ENCODE measurements around the gene DMXL1.
"Not testable (repeated sequence)": the region's sequence is repeated elsewhere in the genome, so short reads cannot be mapped to it uniquely, and the experiment has no call there.

DMXL1 gene

DNA sequence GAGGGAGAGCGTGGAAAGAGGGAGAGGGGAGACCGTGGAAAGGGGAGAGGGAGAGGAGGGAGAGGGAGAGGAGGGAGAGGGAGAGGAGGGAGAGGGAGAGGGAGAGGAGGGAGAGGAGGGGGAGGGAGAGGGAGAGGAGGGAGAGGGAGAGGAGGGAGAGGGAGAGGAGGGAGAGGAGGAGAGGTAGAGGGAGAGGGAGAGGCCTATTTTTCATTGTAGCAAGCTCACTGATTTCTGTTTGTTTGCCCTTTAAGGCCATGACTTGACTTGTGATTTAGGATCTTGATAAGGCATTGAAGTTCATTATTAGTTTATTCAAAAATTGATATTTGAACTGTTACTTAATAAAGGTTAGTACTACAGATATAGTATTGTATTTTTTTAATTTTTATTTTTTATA lies 52.4 kb downstream of the DMXL1 start:
- in situ Hi-C loops (cut with HindIII; ENCODE audit: low sequenced_read_pairs), result no loop called here

GRCh38 chr5:119129770-119130169 lies 58.9 kb downstream of the DMXL1 start:
- in situ Hi-C loops (cut with HindIII; ENCODE audit: low sequenced_read_pairs), result no loop called here

DNA sequence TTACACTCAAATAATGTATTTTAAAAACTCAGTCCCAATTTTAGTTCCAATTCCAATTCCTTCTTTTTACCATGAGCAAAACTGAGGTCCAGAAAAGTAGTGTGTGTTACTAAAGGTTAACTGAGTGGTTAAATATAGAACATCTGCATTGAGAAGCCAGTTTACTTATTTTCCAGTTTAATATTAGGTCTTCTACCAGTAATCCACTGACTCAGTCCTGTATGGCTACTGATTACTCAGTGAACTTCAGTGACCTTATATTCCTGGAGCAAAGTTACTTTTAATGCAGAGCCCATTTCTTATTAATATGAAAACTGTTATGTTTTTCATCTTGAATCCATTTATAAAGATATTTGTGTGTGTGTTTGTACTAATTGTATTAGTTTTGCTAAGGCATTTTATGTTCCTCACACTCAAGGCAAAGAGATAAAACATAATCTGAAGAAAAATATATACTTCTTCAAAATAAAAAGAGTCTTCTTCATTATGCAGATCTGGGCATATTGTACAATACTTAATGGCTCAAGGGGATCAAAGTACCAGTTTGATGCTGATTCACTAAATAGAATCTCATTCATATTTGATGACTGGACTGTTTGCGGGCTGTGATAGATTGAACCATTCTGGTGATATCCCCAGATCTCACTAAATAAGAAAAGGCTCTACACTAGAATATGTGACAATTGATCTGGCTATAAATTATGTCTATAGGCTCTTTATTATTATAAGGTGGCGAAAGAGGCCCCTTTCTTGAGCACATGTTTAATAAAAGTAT lies 60.8 kb downstream of the DMXL1 start:
- in situ Hi-C loops (cut with HindIII; ENCODE audit: low sequenced_read_pairs), result no loop called here

DNA sequence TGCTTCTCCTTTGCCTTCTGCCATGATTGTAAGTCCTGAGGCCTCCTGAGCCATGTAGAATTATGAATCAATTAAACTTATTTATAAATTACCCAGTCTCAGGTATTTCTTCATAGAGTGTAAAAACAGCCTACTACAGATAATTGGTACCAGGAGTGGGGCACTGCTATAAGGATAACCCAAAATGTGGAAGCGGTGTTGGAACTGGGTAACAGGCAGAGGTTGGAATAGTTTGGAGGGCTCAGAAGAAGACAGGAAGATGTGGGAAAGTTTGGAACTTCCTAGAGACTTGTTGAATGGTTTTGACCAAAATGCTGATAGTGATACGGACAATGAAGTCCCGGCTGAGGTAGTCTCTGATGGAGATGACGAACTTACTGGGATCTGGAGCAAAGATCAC lies 64.9 kb downstream of the DMXL1 start:
- in situ Hi-C loops (cut with HindIII; ENCODE audit: low sequenced_read_pairs), result not testable (repeated sequence)

- in situ Hi-C loops (cut with HindIII; ENCODE audit: low sequenced_read_pairs), result no loop called here
Measured at GRCh38 chr5:119136666-119137318, 65.9 kb downstream of the DMXL1 start.

DNA sequence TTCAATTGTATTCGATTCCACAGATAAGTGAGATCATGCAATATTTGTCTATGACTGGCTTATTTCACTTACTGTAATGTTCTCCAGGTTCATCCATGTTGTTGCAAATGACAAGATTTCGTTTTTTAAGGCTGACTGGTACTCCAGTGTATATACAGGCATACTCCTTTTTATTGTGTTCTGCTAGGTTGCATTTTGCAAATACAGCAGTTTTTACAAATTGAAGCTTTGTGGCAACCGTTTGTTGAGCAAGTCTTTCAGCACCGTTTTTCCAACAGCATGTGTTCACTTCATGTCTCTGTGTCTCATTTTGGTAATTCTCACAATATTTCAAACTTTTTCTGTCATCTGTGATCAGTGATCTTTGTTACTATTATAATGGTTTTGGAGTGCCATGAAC lies 82.7 kb downstream of the DMXL1 start:
- in situ Hi-C loops (cut with HindIII; ENCODE audit: low sequenced_read_pairs), result no loop called here

DNA sequence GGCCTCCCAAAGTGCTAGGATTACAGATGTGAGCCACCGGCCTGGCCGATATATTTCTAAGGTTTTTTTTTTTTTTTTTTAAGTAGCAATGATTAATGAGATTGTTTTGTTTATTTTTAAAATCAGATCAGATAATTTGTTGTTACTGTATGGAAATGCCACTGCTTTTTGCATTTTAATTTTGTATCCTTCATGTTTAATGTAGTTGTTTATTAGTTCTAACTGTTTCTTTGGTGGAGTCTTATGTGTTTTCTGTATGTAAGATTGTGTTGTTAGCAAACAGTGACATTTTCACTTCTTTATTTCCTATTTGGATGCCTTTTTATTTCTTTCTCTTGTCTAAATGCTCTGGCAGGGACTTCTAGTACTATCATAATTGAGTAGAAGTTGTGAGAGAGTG lies 87.3 kb downstream of the DMXL1 start:
- in situ Hi-C loops (cut with HindIII; ENCODE audit: low sequenced_read_pairs), result no loop called here

GRCh38 chr5:119161430-119161829 lies 90.5 kb downstream of the DMXL1 start:
- in situ Hi-C loops (cut with HindIII; ENCODE audit: low sequenced_read_pairs), result no loop called here

GRCh38 chr5:119166026-119166425 lies 95.1 kb downstream of the DMXL1 start:
- in situ Hi-C loops (cut with HindIII; ENCODE audit: low sequenced_read_pairs), result no loop called here

GRCh38 chr5:119168401-119168800 lies 97.5 kb downstream of the DMXL1 start:
- in situ Hi-C loops (cut with HindIII; ENCODE audit: low sequenced_read_pairs), result no loop called here

- in situ Hi-C loops (cut with HindIII; ENCODE audit: low sequenced_read_pairs), result no loop called here
Measured at GRCh38 chr5:119171686-119172085, 100.8 kb downstream of the DMXL1 start.

- in situ Hi-C loops (cut with HindIII; ENCODE audit: low sequenced_read_pairs), result no loop called here
Measured at GRCh38 chr5:119174578-119175163, 103.8 kb downstream of the DMXL1 start.

GRCh38 chr5:119176785-119177184 lies 105.9 kb downstream of the DMXL1 start:
- in situ Hi-C loops (cut with HindIII; ENCODE audit: low sequenced_read_pairs), result no loop called here

DNA sequence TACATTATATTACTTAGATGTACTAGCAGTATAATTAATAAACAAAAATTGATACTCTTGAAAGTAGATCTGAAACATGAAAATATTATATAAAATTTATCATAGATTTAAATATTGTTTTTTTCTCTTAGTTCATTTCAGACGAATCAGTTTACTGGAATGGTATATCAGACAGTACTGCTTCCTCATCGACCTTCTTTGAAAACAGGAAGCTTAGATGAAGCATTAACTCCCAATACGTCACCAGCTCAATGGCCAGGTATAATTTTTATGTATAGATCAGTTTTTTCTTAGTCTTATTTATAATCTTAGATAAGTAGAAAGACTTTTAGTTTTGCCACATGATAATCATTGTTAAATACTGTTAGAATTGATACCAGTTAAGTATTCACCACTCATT lies 106.3 kb downstream of the DMXL1 start:
- in situ Hi-C loops (cut with HindIII; ENCODE audit: low sequenced_read_pairs), result no loop called here

GRCh38 chr5:119178435-119178834 lies 107.5 kb downstream of the DMXL1 start:
- in situ Hi-C loops (cut with HindIII; ENCODE audit: low sequenced_read_pairs), result no loop called here

GRCh38 chr5:119179857-119180641 lies 109.2 kb downstream of the DMXL1 start:
- in situ Hi-C loops (cut with HindIII; ENCODE audit: low sequenced_read_pairs), result no loop called here

- in situ Hi-C loops (cut with HindIII; ENCODE audit: low sequenced_read_pairs), result not testable (repeated sequence)
Measured at GRCh38 chr5:119185512-119185911, 114.6 kb downstream of the DMXL1 start.

GRCh38 chr5:119187776-119188529 lies 117.1 kb downstream of the DMXL1 start:
- in situ Hi-C loops (cut with HindIII; ENCODE audit: low sequenced_read_pairs), result no loop called here

DNA sequence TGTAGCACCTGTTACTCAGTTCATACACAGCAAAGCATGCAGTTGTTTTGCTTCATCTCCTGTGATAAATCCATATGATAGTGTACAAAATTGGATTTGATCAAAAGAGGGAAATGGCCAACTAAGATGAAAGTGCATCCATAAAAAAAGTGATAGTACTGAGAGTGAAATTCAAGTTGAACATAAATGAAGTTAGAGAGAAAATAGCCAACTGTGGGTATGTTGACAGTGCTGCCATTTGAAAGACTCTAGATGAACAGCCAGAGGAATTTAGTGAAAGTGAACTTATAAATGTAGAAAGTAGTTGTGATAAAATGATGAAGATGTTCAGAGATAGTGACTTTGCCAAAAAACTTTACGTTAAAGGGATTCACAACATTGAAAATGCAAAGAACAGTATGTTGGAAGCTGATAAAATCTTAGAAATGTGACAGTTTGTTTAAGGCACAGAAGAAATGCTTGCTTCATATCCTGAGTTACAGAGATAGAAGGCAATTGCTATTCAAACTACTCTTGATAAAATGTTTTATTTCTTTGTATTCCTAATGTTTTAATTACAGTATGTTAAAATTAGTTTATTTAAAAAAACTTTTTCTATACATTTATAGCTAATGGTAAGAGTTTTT lies 119.7 kb downstream of the DMXL1 start:
- in situ Hi-C loops (cut with HindIII; ENCODE audit: low sequenced_read_pairs), result no loop called here

GRCh38 chr5:119191944-119192343 lies 121.1 kb downstream of the DMXL1 start:
- in situ Hi-C loops (cut with HindIII; ENCODE audit: low sequenced_read_pairs), result no loop called here
